ENCODE results near the gene ANXA6. TPM values are rescaled to one million over a fixed set of nuclear protein-coding genes. Genes with fewer than 3 reads are reported as not detected.

ANXA6 gene
- total RNA-seq, 3 donors from 2014 or later (not counting 1 experiment from before 2014, with no cell fraction given): 504 to 629 (median 535) TPM

- no peak for TF ChIP-seq CTCF (IDR thresholded peaks at IDR 0.05)
- WGBS (ENCODE audit: insufficient coverage): 9% methylated on average over 2 of the region's 2 CpGs
- intact Hi-C loops (cut with micrococcal nuclease): loop anchor here (10.0 kb wide), 1 partner anchor 64 kb away; no protein-coding TSS in a partner anchor
- H3K27me3 ChIP-seq (ENCODE audit: control insufficient read depth, insufficient read depth, low read length): no peaks in the 10 kb centered on the region
- no peaks in the 10 kb centered on the region for H3K36me3 Mint-ChIP-seq
- peak in 1 of 2 donors; percentile 54 for DNase-seq
- H3K4me1 ChIP-seq (ENCODE audit: control insufficient read depth, insufficient read depth, low read length): peaks cover 98% of the 10 kb centered on the region
- H3K9me3 ChIP-seq (ENCODE audit: control insufficient read depth, insufficient read depth, low read length): no peaks in the 10 kb centered on the region
- no peaks in the 10 kb centered on the region for H3K9me3 Mint-ChIP-seq
- no peaks in the 10 kb centered on the region for H3K27me3 Mint-ChIP-seq (ENCODE audit: low read depth in 2 of 2)
- peaks cover 19% of the 10 kb centered on the region for H3K36me3 ChIP-seq (ENCODE audit: control insufficient read depth, insufficient read depth, low read length)
- H3K4me1 Mint-ChIP-seq: peaks cover 95 to 99% of the 10 kb centered on the region in 2 donors
- peak in 1 of 3 donors; percentile 11 for ATAC-seq
- H3K27ac Mint-ChIP-seq: peak overlapping the region; percentile 80 to 95
- H3K4me3 Mint-ChIP-seq: peak overlapping the region; percentile 77
- no peak overlapping the region for H3K4me3 ChIP-seq (ENCODE audit: low read length)
- H3K27ac ChIP-seq (ENCODE audit: low read length): peak overlapping the region; percentile 79
Observed at GRCh38 chr5:151151263-151151660, 6.3 kb downstream of the ANXA6 start.

GRCh38 chr5:151150471-151151262, 6.9 kb downstream of the ANXA6 start:
- no peaks in the 10 kb centered on the region for H3K36me3 Mint-ChIP-seq
- no peaks in the 10 kb centered on the region for H3K27me3 Mint-ChIP-seq (ENCODE audit: low read depth in 2 of 2)
- 10% methylated on average over 5 of the region's 5 CpGs for WGBS (ENCODE audit: insufficient coverage)
- peaks cover 25% of the 10 kb centered on the region for H3K36me3 ChIP-seq (ENCODE audit: control insufficient read depth, insufficient read depth, low read length)
- peak overlapping the region; percentile 79 for H3K27ac ChIP-seq (ENCODE audit: low read length)
- H3K9me3 Mint-ChIP-seq: no peaks in the 10 kb centered on the region
- no peaks in the 10 kb centered on the region for H3K9me3 ChIP-seq (ENCODE audit: control insufficient read depth, insufficient read depth, low read length)
- H3K4me3 Mint-ChIP-seq: peak overlapping the region; percentile 77
- DNase-seq (peak; percentile 40 to 89), ATAC-seq (peak; percentile 67 to 73 (median 70))
- no peak overlapping the region for H3K4me3 ChIP-seq (ENCODE audit: low read length)
- H3K4me1 ChIP-seq (ENCODE audit: control insufficient read depth, insufficient read depth, low read length): peaks cover 98% of the 10 kb centered on the region
- TF ChIP-seq CTCF (IDR thresholded peaks at IDR 0.05): no peak
- peaks cover 95 to 99% of the 10 kb centered on the region in 2 donors for H3K4me1 Mint-ChIP-seq
- intact Hi-C loops (cut with micrococcal nuclease): loop anchor here (10.0 kb wide), 1 partner anchor 64 kb away; no protein-coding TSS in a partner anchor
- no peaks in the 10 kb centered on the region for H3K27me3 ChIP-seq (ENCODE audit: control insufficient read depth, insufficient read depth, low read length)
- H3K27ac Mint-ChIP-seq: peak overlapping the region; percentile 80 to 95

DNA sequence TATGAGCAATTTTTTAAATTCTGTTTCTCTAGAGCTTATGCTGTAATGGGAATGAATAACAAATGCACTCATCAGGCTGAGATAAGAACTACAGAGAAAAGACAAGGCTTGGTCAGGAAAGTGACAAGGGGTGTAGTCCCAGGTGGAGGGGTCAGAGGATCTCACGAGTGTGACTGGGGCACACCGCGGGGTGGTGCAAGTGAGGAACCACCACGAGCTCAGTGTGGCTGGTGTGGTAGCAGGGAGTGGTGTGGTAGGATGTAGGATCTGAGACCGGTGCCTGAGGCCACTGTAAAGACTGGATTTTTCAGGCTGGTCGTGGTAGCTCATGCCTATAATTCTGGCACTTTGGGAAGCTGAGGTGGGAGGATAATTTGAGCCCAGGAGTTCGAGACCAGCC, 9.0 kb downstream of the ANXA6 start:
- ATAC-seq (peak; percentile 33 to 73 (median 54)), DNase-seq (peak; percentile 23 to 59)
- H3K4me3 ChIP-seq (ENCODE audit: low read length): no peak overlapping the region
- no peaks in the 10 kb centered on the region for H3K36me3 Mint-ChIP-seq
- peaks cover 41% of the 10 kb centered on the region for H3K36me3 ChIP-seq (ENCODE audit: control insufficient read depth, insufficient read depth, low read length)
- H3K27me3 Mint-ChIP-seq (ENCODE audit: low read depth in 2 of 2): no peaks in the 10 kb centered on the region
- no peak for TF ChIP-seq CTCF (IDR thresholded peaks at IDR 0.05)
- H3K9me3 ChIP-seq (ENCODE audit: control insufficient read depth, insufficient read depth, low read length): no peaks in the 10 kb centered on the region
- H3K27ac ChIP-seq (ENCODE audit: low read length): peak overlapping the region; percentile 39
- WGBS (ENCODE audit: insufficient coverage): 28% methylated on average over 7 of the region's 7 CpGs
- H3K9me3 Mint-ChIP-seq: no peaks in the 10 kb centered on the region
- H3K4me1 Mint-ChIP-seq: peaks cover 90 to 99% of the 10 kb centered on the region in 2 donors
- peak overlapping the region; percentile 87 for H3K4me3 Mint-ChIP-seq
- H3K4me1 ChIP-seq (ENCODE audit: control insufficient read depth, insufficient read depth, low read length): peaks cover 98% of the 10 kb centered on the region
- peak overlapping the region; percentile 80 to 95 for H3K27ac Mint-ChIP-seq
- intact Hi-C loops (cut with micrococcal nuclease): no loop called here
- no peaks in the 10 kb centered on the region for H3K27me3 ChIP-seq (ENCODE audit: control insufficient read depth, insufficient read depth, low read length)

Measured in natural killer cell (primary cell).